Vagina (tissue), 2 donors: ENCODE results near the gene DNER. TPM values are rescaled to one million over a fixed set of nuclear protein-coding genes. Genes with fewer than 3 reads are reported as not detected.
"Not testable (repeated sequence)": the region's sequence is repeated elsewhere in the genome, so short reads cannot be mapped to it uniquely, and the experiment has no call there.

ENCODE experiments used
- DNase-seq, 2 donors: peaks; one replicate each; pipeline ENCODE4 v3.0.0-alpha.2; 2017; ENCODE audit errors: extremely low spot score in 2 of 2
- H3K27ac ChIP-seq: fragments of 200-600 bp; sonication (generic); one replicate; pipeline ENCODE4 v1.5.1; 2019
- H3K27me3 ChIP-seq: fragments of 200-600 bp; sonication (generic); one replicate; pipeline ENCODE4 v1.5.1; 2019
- H3K36me3 ChIP-seq, 2 donors: fragments of 200-600 bp; sonication (generic); one replicate each; pipeline ENCODE4 v1.5.1; 2017 to 2019
- H3K4me1 ChIP-seq: fragments of 200-600 bp; sonication (generic); one replicate; pipeline ENCODE4 v1.5.1; 2019
- H3K4me3 ChIP-seq, 2 donors: fragments of 200-600 bp; sonication (generic); 1 replicate in 1 of 2; 2 replicates in 1 of 2; pipeline ENCODE4 v1.5.1; 2016 to 2019
- H3K9me3 ChIP-seq: fragments of 200-600 bp; sonication (generic); one replicate; pipeline ENCODE4 v1.5.1; 2019
- POLR2A ChIP-seq, 2 donors: fragments of 450-650 bp; IDR thresholded peaks; one replicate each; pipeline ENCODE4 v1.6.1; 2017; ENCODE audit warnings: antibody characterized with exemption in 2 of 2, mild to moderate bottlenecking in 2 of 2, moderate library complexity in 2 of 2
- POLR2AphosphoS5 ChIP-seq, 2 donors: sonication (generic); formaldehyde crosslinking; IDR thresholded peaks; one replicate each; pipeline ENCODE4 v1.9.0; 2017; ENCODE audit warnings: antibody characterized with exemption in 2 of 2, mild to moderate bottlenecking in 2 of 2, low read depth in 1 of 2; ENCODE audit not compliant: insufficient read depth in 1 of 2
- intact Hi-C: fragments of 100-400 bp; cut with DNase I; formaldehyde crosslinking; loops from one replicate; pipeline ENCODE4 v1.15.1; 2023
- total RNA-seq: library from RNA; depleted of rRNA; stranded (reverse); fragments of >200 nt; gene quantifications from one replicate; pipeline ENCODE4 v1.2.3, GENCODE V29; 2016
- TF ChIP-seq, protein P1 (sequence below), 3 experiments: fragments of 450-650 bp in 2 of 3; fragments of 200-600 bp in 1 of 3; sonication (generic) in 1 of 3; IDR thresholded peaks; one replicate each; pipeline ENCODE4 v1.5.1; 2017 to 2019; ENCODE audit warnings: antibody characterized with exemption in 3 of 3, mild to moderate bottlenecking in 2 of 3, moderate library complexity in 2 of 3

The DNER gene
- total RNA-seq, 1 donor from 2014 or later = 11.3 TPM

- no peak for DNase-seq
- Histone ChIP-seq H3K4me3 (no peak overlapping the region), H3K9me3 (no peaks in the 10 kb centered on the region), H3K36me3 (no peaks in the 10 kb centered on the region), H3K27ac (no peak overlapping the region), H3K27me3 (no peaks in the 10 kb centered on the region), H3K4me1 (no peaks in the 10 kb centered on the region)
- intact Hi-C loops = no loop called here
- TF ChIP-seq POLR2AphosphoS5 (IDR thresholded peaks at IDR 0.05; ENCODE audit: insufficient read depth in 1 of 2, low read depth in 1 of 2) (no peak), POLR2A (IDR thresholded peaks at IDR 0.05) (no peak)
- TF ChIP-seq, protein P1, sequence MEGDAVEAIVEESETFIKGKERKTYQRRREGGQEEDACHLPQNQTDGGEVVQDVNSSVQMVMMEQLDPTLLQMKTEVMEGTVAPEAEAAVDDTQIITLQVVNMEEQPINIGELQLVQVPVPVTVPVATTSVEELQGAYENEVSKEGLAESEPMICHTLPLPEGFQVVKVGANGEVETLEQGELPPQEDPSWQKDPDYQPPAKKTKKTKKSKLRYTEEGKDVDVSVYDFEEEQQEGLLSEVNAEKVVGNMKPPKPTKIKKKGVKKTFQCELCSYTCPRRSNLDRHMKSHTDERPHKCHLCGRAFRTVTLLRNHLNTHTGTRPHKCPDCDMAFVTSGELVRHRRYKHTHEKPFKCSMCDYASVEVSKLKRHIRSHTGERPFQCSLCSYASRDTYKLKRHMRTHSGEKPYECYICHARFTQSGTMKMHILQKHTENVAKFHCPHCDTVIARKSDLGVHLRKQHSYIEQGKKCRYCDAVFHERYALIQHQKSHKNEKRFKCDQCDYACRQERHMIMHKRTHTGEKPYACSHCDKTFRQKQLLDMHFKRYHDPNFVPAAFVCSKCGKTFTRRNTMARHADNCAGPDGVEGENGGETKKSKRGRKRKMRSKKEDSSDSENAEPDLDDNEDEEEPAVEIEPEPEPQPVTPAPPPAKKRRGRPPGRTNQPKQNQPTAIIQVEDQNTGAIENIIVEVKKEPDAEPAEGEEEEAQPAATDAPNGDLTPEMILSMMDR (IDR thresholded peaks at IDR 0.05) = no peak
Measured at GRCh38 chr2:229703909-229704630, 10.3 kb downstream of the DNER start.

GRCh38 chr2:229701716-229702115 is 12.6 kb downstream of the DNER start:
- Histone ChIP-seq H3K4me3 (no peak overlapping the region), H3K27me3 (no peaks in the 10 kb centered on the region), H3K4me1 (no peaks in the 10 kb centered on the region), H3K36me3 (no peaks in the 10 kb centered on the region), H3K27ac (no peak overlapping the region), H3K9me3 (no peaks in the 10 kb centered on the region)
- DNase-seq = no peak
- intact Hi-C loops = no loop called here
- TF ChIP-seq POLR2A (IDR thresholded peaks at IDR 0.05) (no peak), POLR2AphosphoS5 (IDR thresholded peaks at IDR 0.05; ENCODE audit: insufficient read depth in 1 of 2, low read depth in 1 of 2) (no peak)
- TF ChIP-seq, protein P1 (IDR thresholded peaks at IDR 0.05) = no peak

DNA sequence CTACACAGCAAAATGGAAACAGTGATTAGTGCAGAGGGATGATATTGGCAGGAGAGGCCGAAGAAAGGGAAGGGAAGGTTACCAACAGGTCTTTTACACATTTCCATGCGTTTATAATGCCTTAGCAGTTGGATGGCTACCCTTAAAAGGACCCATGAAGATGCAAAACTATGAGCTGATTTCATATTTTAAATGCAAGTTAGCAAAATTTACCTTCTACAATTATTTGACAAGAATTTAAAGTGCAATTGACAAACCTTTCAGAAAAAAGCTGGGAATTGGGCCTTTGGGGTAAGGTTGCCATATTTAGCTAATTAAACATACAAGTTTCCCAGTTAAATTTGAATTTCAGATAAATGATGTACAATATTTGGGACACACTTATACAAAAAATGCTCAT is 13.3 kb downstream of the DNER start:
- H3K4me1 ChIP-seq = no peaks in the 10 kb centered on the region
- TF ChIP-seq, protein P1 (IDR thresholded peaks at IDR 0.05) = no peak
- TF ChIP-seq POLR2AphosphoS5 (IDR thresholded peaks at IDR 0.05; ENCODE audit: insufficient read depth in 1 of 2, low read depth in 1 of 2) (no peak), POLR2A (IDR thresholded peaks at IDR 0.05) (no peak)

GRCh38 chr2:229695961-229696360 is 18.4 kb downstream of the DNER start:
- no peaks in the 10 kb centered on the region for H3K27me3 ChIP-seq
- intact Hi-C loops = no loop called here
- no peak overlapping the region for H3K27ac ChIP-seq
- H3K4me3 ChIP-seq = no peak overlapping the region
- H3K4me1 ChIP-seq = no peaks in the 10 kb centered on the region
- no peaks in the 10 kb centered on the region for H3K9me3 ChIP-seq
- H3K36me3 ChIP-seq = no peaks in the 10 kb centered on the region
- DNase-seq = no peak
- TF ChIP-seq, protein P1 (IDR thresholded peaks at IDR 0.05) = no peak
- TF ChIP-seq POLR2A (IDR thresholded peaks at IDR 0.05) (no peak), POLR2AphosphoS5 (IDR thresholded peaks at IDR 0.05; ENCODE audit: insufficient read depth in 1 of 2, low read depth in 1 of 2) (no peak)

More for the DNA sequence above, 13.3 kb downstream of the DNER start:
- no peak for DNase-seq
- Histone ChIP-seq H3K36me3 (no peaks in the 10 kb centered on the region), H3K27me3 (no peaks in the 10 kb centered on the region), H3K9me3 (no peaks in the 10 kb centered on the region), H3K4me3 (no peak overlapping the region), H3K27ac (no peak overlapping the region)
- intact Hi-C loops = no loop called here

GRCh38 chr2:229693845-229694244 is 20.5 kb downstream of the DNER start:
- H3K4me1 ChIP-seq, DNase-seq, H3K27ac ChIP-seq, H3K36me3 ChIP-seq, H3K4me3 ChIP-seq, H3K27me3 ChIP-seq, H3K9me3 ChIP-seq, intact Hi-C loops: not testable (repeated sequence)
